ENCODE results near the gene USP43. TPM values are rescaled to one million over a fixed set of nuclear protein-coding genes. Genes with fewer than 3 reads are reported as not detected.
"Not testable (repeated sequence)": the region's sequence is repeated elsewhere in the genome, so short reads cannot be mapped to it uniquely, and the experiment has no call there.

Gene USP43, protein sequence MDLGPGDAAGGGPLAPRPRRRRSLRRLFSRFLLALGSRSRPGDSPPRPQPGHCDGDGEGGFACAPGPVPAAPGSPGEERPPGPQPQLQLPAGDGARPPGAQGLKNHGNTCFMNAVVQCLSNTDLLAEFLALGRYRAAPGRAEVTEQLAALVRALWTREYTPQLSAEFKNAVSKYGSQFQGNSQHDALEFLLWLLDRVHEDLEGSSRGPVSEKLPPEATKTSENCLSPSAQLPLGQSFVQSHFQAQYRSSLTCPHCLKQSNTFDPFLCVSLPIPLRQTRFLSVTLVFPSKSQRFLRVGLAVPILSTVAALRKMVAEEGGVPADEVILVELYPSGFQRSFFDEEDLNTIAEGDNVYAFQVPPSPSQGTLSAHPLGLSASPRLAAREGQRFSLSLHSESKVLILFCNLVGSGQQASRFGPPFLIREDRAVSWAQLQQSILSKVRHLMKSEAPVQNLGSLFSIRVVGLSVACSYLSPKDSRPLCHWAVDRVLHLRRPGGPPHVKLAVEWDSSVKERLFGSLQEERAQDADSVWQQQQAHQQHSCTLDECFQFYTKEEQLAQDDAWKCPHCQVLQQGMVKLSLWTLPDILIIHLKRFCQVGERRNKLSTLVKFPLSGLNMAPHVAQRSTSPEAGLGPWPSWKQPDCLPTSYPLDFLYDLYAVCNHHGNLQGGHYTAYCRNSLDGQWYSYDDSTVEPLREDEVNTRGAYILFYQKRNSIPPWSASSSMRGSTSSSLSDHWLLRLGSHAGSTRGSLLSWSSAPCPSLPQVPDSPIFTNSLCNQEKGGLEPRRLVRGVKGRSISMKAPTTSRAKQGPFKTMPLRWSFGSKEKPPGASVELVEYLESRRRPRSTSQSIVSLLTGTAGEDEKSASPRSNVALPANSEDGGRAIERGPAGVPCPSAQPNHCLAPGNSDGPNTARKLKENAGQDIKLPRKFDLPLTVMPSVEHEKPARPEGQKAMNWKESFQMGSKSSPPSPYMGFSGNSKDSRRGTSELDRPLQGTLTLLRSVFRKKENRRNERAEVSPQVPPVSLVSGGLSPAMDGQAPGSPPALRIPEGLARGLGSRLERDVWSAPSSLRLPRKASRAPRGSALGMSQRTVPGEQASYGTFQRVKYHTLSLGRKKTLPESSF
- under 1 TPM in 1 of 2 donors, not detected in 1; 0.10 TPM for total RNA-seq
- long read RNA-seq, donor 1 = 0 reads
- long read RNA-seq, donor 2 = 0 reads

DNA sequence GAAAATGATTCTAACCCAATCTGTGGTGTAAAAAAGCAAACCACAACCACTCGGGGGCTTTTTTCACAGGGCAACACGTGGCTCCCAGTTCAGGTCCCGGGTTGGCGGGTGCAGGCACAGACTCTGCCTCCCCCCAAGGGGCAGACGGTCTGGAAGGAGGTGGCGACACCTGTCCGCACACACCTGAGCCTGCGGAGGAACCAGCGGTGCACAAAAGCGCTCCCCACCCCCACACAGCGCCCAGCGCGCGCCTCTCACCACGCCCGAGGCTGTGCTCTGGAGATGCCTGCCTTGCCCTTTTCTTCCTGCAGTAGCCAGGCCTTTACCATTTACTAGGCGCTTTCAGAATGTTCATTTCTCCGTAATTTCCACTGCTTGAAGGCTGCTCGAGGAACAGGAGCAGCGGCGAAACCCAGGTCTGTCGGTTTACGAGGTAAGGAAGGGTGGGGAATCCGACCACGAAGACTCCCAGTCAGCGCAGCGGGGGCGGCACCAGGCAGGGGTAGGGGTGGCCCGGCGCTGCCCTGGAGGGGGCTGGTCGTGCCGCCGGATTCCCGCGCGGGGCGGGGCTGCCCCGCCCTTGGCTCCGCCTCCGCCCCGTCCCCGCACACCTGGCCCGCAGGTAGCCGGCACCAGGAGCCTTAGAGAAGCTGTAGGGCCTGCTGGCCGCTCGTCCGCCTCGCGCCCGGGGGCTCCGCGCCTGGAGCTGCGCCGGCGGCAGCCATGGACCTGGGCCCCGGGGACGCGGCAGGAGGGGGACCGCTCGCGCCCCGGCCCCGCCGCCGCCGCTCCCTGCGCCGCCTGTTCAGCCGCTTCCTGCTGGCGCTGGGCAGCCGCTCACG is at the start of gene USP43:
USP43 (plus strand) TSS at position 608 of the 842 bp plus-strand sequence; CDS start at position 724, 116 bp downstream.
- no peak for DNase-seq (ENCODE audit: low spot score)
- intact Hi-C loops (cut with DNase I) = no loop called here

DNA sequence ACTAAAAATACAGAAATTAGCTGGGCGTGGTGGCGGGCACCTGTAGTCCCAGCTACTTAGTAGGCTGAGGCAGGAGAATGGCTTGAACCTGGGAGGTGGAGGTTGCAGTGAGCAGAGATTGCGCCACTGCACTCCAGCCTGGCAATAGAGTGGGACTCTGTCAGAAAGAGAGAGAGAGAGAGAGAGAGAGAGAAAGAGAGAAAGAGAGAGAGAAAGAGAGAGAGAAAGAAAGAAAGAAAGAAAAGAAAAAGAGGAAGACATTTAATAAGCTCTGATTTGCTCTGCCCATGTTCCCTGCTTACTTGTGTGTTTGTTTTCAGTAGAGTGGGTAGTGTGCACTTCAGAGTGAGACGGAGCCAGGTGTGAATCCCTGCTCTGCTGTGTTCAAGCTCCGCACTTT is 47.7 kb upstream of the USP43 start:
- DNase-seq (ENCODE audit: low spot score); intact Hi-C loops (cut with DNase I): not testable (repeated sequence)

DNA sequence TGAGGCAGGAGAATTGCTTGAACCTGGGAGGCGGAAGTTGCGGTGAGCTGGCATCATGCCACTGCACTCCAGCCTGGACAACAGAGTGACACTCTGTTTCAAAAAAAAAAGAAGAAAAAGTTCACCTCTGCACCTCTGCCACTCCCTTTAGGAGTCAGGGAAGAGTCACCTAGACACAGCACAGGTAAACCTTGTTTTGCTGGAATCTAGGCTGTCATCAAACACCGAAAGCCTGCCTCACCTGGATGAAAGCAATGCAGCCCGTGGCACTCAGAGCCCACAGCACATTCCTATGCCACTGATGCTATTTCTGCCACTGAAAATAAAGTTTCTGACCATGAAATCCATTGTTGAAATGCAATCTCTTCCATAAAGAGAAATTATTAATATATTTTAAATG is 46.7 kb upstream of the USP43 start:
- intact Hi-C loops (cut with DNase I) = no loop called here
- DNase-seq (ENCODE audit: low spot score) = no peak

DNA sequence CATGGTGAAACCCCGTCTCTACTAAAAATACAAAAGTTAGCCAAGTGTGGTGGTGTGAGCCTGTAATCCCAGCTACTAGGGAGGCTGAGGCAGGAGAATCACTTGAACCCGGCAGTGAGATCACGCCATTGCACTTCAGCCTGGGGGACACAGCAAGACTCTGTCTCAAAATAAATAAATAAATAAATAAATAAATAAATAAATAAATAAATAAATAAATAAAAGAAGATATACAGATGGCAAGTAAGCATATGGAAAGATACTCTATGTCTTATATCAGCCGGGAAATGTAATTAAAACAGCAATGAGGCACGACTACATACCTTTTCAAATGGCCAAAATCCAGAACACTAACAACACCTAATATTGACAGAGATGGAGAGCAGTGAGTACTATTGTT is 40.7 kb upstream of the USP43 start:
- DNase-seq (ENCODE audit: low spot score); intact Hi-C loops (cut with DNase I): not testable (repeated sequence)

DNA sequence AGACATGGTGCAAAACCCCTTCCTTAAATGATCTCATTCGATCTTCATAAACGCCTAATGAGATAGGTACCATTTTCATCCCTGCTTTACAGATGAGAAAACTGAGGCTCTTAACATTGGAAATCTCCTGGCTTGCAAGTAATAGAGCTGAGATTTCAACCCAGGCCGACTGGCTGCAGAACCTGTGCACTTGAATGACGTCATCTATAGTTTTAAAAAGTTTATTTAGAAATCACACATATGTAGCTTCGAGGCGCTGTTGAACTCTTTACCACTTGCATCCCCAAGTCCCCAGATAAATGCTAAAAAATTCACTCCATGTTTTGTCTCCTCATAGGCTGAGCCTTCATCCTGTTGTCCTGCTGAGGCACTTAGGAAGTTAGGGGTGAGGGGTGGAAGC is 38.9 kb upstream of the USP43 start:
- no peak for DNase-seq (ENCODE audit: low spot score)
- intact Hi-C loops (cut with DNase I) = no loop called here

DNA sequence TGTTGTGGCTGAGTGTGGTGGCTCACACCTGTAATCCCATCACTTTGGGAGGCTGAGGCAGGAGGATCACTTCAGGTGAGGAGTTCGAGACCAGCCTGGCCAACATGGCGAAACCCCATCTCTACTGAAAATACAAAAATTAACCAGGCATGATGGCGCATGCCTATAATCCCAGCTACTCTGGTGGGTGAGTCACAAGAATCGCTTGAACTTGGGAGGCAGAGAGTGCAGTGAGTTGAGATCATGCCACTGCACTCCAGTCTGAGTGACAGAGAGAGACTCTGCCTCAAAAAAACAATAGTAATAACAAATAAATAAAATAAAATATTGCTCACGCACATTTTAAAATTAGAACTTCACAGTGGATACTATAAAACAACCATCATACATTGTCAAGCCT is 38.3 kb upstream of the USP43 start:
- DNase-seq (ENCODE audit: low spot score); intact Hi-C loops (cut with DNase I): not testable (repeated sequence)

DNA sequence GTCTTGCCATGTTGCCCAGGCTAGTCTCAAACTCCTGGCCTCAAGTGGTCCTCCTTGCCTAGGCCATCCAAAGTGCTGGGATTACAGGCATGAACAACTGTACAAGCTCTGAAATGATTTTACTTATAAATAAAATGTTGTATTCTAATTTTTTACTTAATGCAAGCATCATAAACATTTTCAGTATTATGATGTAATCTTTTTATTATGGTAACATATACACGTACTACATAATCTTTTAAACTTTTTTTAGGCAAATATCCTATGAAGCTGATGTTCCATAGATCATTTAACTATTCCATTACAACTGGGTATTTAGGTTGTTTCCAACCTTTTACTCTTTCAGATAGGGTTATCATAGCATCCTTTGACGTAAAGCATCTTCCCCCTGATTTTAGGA is 33.8 kb upstream of the USP43 start:
- intact Hi-C loops (cut with DNase I) = no loop called here

DNA sequence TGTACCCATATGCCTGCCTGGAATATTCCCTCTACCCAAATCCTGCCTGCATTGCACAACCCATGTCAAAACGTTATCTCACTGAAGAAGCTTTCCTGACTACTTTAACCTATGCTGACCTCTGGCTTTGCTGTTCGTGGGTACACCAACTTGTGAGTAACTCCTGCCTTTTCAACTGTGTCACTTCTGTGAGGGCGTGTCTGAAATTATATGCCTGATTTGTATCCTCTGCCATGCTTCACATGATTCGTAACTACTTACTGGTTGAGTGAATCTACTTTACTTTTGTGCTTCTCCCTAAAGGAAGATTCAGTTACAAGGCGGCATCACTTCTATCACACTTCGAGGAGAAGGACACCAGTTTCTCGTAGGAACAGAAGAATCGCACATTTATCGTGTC is 33.3 kb upstream of the USP43 start:
- intact Hi-C loops (cut with DNase I) = no loop called here
- DNase-seq (ENCODE audit: low spot score) = no peak

More for the DNA sequence above, 33.8 kb upstream of the USP43 start:
- DNase-seq (ENCODE audit: low spot score) = no peak

DNA sequence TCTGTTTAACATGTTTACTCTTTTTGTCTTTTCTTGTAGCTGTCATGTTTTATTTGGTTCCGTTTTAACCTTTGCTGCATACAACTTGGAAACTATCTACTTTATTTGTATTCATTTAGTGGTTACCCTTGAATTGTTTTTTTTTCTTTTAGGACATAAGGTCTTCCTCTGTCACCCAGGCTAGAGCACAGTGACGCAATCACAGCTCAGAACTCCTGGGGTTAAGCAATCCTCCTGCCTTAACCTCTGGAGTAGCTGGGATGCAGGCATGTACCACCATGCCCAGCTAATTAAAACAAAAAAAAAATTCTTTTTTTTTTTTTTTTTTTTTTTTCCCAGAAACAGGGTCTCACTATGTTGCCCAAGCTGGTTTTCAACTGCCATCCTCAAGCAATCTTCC is 29.8 kb upstream of the USP43 start:
- no peak for DNase-seq (ENCODE audit: low spot score)
- intact Hi-C loops (cut with DNase I) = no loop called here

DNA sequence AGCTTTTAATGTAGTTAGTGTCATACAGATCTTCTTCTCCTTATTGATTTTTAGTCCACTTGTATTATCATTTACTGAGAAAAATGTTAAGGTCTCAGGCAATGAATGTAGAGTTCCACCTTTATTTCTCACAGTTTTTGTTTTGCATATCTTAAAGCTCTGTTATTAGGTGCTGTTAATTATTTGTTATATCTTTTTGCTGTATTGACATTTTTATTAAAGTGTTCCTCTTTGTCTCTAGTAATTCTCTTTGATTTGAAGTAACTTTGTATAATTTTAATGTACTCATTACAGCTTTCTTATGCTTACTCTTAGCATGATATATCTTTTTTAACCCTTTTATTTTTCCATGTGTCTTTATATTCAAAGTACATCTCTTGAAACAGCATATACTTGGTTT is 22.4 kb upstream of the USP43 start:
- no peak for DNase-seq (ENCODE audit: low spot score)
- intact Hi-C loops (cut with DNase I) = no loop called here

DNA sequence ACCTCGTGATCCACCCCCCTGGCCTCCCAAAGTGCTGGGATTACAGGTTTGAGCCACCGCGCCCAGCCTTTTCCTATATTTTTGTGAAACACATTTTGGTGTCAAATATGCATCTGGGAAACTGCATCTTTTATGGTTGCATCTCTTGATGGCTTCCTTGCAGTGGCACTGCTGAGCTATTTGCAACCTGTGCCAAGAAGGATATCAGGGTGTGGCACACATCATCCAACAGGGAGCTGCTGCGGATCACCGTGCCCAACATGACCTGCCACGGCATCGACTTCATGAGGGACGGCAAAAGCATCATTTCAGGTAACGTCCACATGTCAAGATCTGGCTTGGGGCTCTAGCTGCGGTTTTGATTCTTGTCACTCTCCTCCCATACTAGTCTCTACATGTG is 16.8 kb upstream of the USP43 start:
- intact Hi-C loops (cut with DNase I) = no loop called here

DNA sequence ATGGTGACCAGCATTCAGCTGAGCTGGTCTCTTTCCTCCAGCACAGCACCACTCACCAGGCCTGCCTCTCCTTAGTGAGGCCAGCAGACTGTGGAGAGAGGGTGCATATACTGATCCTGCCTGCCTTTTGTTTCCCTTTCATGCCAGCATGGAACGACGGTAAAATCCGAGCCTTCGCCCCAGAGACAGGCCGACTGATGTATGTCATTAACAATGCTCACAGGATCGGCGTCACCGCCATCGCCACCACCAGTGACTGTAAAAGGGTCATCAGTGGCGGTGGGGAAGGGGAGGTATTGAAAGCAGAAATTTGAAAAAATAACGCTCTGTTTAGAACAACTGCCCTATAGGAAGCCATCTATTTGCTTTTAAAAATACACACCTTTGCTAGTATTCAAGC is 12.6 kb upstream of the USP43 start:
- intact Hi-C loops (cut with DNase I) = no loop called here
- DNase-seq (ENCODE audit: low spot score) = no peak

More for the DNA sequence above, 16.8 kb upstream of the USP43 start:
- no peak for DNase-seq (ENCODE audit: low spot score)

DNA sequence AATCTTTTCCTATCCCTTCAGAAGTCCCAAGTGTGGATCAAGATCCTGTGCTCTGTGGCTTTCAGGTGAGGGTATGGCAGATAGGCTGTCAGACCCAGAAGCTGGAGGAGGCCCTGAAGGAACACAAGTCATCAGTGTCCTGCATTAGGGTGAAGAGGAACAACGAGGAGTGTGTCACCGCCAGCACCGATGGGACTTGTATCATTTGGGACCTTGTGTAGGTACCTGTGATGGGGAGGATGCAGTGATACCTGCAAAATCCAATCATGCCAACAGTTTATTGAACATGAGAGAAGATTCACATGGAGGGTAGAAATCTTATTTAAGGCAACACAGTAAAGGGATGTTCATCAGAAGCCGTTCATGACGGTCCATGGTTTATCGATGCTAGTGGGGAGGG is 10.0 kb upstream of the USP43 start:
- DNase-seq (ENCODE audit: low spot score) = no peak
- intact Hi-C loops (cut with DNase I) = no loop called here

DNA sequence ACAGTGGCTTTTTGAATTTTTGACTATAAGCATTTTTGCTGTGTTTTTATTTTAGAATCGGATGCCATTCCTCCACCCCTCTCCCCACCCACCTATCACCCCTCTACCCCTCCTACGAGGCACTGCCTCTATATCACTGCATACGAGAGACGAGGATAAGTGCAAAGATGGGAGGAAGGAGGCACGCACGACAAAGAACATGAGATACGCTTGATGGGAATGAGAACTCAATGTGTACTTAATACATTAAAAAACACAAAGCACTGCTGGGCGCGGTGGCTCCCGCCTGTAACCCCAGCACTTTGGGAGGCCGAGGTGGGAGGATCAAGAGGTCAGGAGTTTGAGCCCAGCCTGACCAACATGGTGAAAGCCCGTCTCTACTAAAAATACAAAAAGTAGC is 8.8 kb upstream of the USP43 start:
- DNase-seq (ENCODE audit: low spot score) = no peak
- intact Hi-C loops (cut with DNase I) = no loop called here

DNA sequence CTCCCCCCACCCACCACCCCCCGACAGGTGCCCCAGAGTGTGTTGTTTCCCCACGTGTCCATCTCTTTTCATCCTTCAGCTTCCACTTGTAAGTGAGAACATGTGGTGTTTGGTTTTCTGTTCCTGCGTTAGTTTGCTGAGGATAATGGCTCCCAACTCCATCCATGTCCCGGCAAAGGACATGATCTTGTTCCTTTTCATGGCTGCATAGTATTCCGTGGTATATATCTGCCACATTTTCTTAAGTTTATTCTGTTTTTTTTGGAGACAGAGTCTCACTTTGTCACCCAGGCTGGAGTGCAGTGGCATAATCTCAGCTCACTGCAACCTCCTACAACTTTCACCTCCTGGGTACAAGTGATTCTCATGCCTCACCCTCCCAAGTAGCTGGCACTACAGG is 4.9 kb upstream of the USP43 start:
- DNase-seq (ENCODE audit: low spot score); intact Hi-C loops (cut with DNase I): not testable (repeated sequence)

DNA sequence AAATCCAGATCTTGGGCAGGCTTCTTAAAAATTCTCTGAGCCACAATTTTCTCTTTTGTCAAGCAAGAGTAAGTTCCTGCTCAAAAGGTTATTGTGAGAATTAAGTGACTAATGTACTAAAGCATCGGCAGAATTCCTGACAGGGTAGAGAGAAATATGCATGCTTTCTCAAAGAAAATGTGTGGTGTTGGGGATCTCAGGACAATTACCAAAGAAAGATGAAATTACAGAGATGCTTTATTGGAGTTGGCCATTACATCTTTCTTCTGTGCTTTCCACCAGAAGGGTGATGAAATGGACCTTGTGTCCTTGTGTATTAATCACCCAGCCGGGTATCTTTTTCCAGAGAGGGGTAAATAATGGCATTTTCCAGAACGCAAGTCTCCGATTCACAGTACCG is 1.7 kb upstream of the USP43 start:
- DNase-seq (ENCODE audit: low spot score) = no peak

DNA sequence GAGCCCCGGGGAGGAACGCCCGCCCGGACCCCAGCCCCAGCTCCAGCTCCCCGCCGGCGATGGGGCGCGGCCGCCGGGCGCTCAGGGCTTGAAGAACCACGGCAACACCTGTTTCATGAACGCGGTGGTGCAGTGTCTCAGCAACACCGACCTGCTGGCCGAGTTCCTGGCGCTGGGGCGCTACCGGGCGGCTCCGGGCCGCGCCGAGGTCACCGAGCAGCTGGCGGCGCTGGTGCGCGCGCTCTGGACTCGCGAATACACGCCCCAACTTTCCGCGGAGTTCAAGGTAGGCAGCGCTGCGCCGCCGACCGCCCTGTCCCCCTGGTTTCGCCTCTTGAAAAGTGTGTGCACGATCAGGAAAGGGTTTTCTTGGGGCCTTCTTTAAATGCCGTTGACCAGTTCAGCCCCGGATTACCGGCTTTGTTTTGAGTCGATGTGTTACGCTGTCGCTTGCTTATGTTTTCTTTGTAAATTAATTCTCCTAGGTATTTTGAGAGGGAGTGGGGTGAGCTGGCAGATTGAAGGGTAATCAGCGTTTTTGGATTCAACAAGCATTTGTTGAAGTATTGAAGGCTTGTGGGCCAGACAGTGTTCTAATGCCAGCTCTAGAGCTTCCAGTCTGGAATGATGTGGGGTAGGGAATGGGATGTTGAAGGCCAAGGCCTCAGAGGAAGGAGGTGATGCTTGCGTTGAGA is 681 bp downstream of the USP43 start:
- DNase-seq (ENCODE audit: low spot score) = no peak
- intact Hi-C loops (cut with DNase I) = no loop called here

More for the DNA sequence above, 1.7 kb upstream of the USP43 start:
- intact Hi-C loops (cut with DNase I) = no loop called here

DNA sequence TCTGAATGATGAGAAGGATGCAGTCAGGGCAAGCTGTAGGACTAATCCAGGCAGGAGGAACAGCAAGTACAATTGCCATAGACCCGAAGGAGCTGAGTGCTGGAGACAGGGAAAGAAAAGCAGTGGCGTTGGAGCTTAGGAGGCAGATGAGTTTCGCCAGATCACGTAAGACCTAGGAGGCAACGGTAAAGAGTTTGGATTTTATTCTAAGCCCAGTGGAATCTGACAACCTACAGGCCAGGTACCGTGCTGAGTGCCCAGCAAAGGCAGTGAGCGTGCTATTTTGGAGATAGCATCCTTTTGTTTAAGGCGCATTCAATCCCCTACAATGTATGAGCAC is 1.2 kb downstream of the USP43 start:
- DNase-seq (ENCODE audit: low spot score) = no peak
- intact Hi-C loops (cut with DNase I) = no loop called here

DNA sequence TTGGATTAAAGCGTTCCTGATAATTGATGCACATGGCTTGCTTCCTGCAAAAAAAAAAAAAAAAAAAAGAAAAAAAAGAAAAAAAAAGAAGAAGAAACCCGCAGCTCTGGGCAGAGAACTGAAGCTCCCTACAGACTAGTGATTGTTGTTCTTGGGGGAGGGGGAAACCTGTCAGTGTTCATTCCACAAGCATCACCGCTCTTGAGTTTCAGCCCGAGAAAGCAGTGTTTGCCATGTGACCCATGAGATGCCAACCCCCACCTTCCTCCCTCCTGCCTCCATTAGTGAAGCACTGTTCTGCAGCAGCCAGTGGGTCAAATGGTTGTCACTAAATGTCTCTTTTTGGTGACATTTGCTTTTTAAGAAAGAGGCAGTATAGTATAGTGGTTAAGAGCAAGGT is 1.7 kb downstream of the USP43 start:
- DNase-seq (ENCODE audit: low spot score) = no peak
- intact Hi-C loops (cut with DNase I) = no loop called here

Data from posterior vena cava (tissue), 2 donors.